H9 (cell line): ENCODE results near the gene SCN1A. TPM values are rescaled to one million over a fixed set of nuclear protein-coding genes. Genes with fewer than 3 reads are reported as not detected.

Experiments used
- DNase-seq: peaks from one replicate; pipeline ENCODE4 v3.0.0-alpha.2; 2017
- H2AFZ ChIP-seq: one replicate; pipeline ENCODE4 v1.6.1; 2013; ENCODE audit warnings: mild to moderate bottlenecking, low read length, control low read depth, moderate library complexity
- H2AK5ac ChIP-seq: 2 replicates; pipeline ENCODE4 v1.6.1; 2013; ENCODE audit warnings: low read length, control low read depth, mixed read lengths; ENCODE audit not compliant: insufficient read length
- H2BK120ac ChIP-seq: one replicate; pipeline ENCODE4 v1.6.1; 2013; ENCODE audit warnings: low read depth, mild to moderate bottlenecking, low read length, control low read depth, inconsistent platforms; ENCODE audit not compliant: poor library complexity, severe bottlenecking
- H2BK12ac ChIP-seq: 2 replicates; pipeline ENCODE4 v1.6.1; 2013; ENCODE audit warnings: low read length, control low read depth, mixed read lengths, low read depth; ENCODE audit not compliant: insufficient read length
- H2BK15ac ChIP-seq: 2 replicates; pipeline ENCODE4 v1.6.1; 2013; ENCODE audit warnings: low read depth, low read length, control low read depth
- H2BK20ac ChIP-seq: one replicate; pipeline ENCODE4 v1.6.1; 2013; ENCODE audit warnings: low read depth, mild to moderate bottlenecking, low read length, control low read depth, inconsistent platforms; ENCODE audit not compliant: poor library complexity, severe bottlenecking
- H2BK5ac ChIP-seq: 2 replicates; pipeline ENCODE4 v1.6.1; 2013; ENCODE audit warnings: low read length, control low read depth, mixed read lengths; ENCODE audit not compliant: insufficient read length
- H3K14ac ChIP-seq: 2 replicates; pipeline ENCODE4 v1.6.1; 2013; ENCODE audit warnings: low read length, control low read depth; ENCODE audit not compliant: insufficient read depth
- H3K18ac ChIP-seq: 2 replicates; pipeline ENCODE4 v1.6.1; 2013; ENCODE audit warnings: low read depth, mild to moderate bottlenecking, mixed read lengths, low read length, control low read depth; ENCODE audit not compliant: insufficient read length
- H3K23ac ChIP-seq: 2 replicates; pipeline ENCODE4 v1.6.1; 2013; ENCODE audit warnings: low read length, control low read depth, mixed read lengths, low read depth; ENCODE audit not compliant: insufficient read length
- H3K23me2 ChIP-seq: 2 replicates; pipeline ENCODE4 v1.6.1; 2013; ENCODE audit warnings: low read depth, mild to moderate bottlenecking, mixed read lengths, low read length, control low read depth; ENCODE audit not compliant: insufficient read length, poor library complexity, severe bottlenecking
- H3K27ac ChIP-seq: 2 replicates; pipeline ENCODE4 v1.5.1; 2013; ENCODE audit warnings: low read length, control low read depth, mixed read lengths, low read depth; ENCODE audit not compliant: insufficient read length
- H3K27me3 ChIP-seq: 2 replicates; pipeline ENCODE4 v1.6.1; 2013; ENCODE audit warnings: low read length, control low read depth, inconsistent platforms; ENCODE audit not compliant: insufficient read depth
- H3K4ac ChIP-seq: 2 replicates; pipeline ENCODE4 v1.6.1; 2013; ENCODE audit warnings: low read depth, mild to moderate bottlenecking, control low read depth, inconsistent platforms, low read length, moderate library complexity
- H3K4me1 ChIP-seq: 2 replicates; pipeline ENCODE4 v1.6.1; 2013; ENCODE audit warnings: low read length, control low read depth, inconsistent platforms; ENCODE audit not compliant: insufficient read depth
- H3K4me2 ChIP-seq: 2 replicates; pipeline ENCODE4 v1.6.1; 2013; ENCODE audit warnings: low read length, control low read depth, mixed read lengths; ENCODE audit not compliant: insufficient read length, insufficient read depth
- H3K56ac ChIP-seq: 2 replicates; pipeline ENCODE4 v1.6.1; 2013; ENCODE audit warnings: low read depth, mild to moderate bottlenecking, mixed read lengths, low read length, control low read depth; ENCODE audit not compliant: insufficient read length
- H3K79me1 ChIP-seq: 2 replicates; pipeline ENCODE4 v1.6.1; 2013; ENCODE audit warnings: low read depth, mild to moderate bottlenecking, moderate library complexity, low read length, control low read depth, inconsistent platforms; ENCODE audit not compliant: insufficient read depth, poor library complexity, severe bottlenecking
- H3K79me2 ChIP-seq: 2 replicates; pipeline ENCODE4 v1.6.1; 2013; ENCODE audit warnings: low read length, control low read depth, inconsistent platforms; ENCODE audit not compliant: insufficient read depth
- H3K9ac ChIP-seq: 2 replicates; pipeline ENCODE4 v1.6.1; 2013; ENCODE audit warnings: low read length, control low read depth, mixed read lengths; ENCODE audit not compliant: insufficient read length; ENCODE audit errors: extremely low read depth
- H3K9me3 ChIP-seq: one replicate; pipeline ENCODE4 v1.6.1; 2013; ENCODE audit warnings: low read depth, low read length, inconsistent platforms; ENCODE audit not compliant: control insufficient read depth
- H3T11ph ChIP-seq: one replicate; pipeline ENCODE4 v1.6.1; 2013; ENCODE audit warnings: mild to moderate bottlenecking, low read length, control low read depth, inconsistent platforms
- H4K20me1 ChIP-seq: one replicate; pipeline ENCODE4 v1.6.1; 2013; ENCODE audit not compliant: control insufficient read depth, insufficient read length, insufficient read depth
- H4K5ac ChIP-seq: 2 replicates; pipeline ENCODE4 v1.6.1; 2013; ENCODE audit warnings: low read depth, mild to moderate bottlenecking, mixed read lengths, low read length, control low read depth; ENCODE audit not compliant: insufficient read length
- H4K8ac ChIP-seq: replicated peaks from 2 replicates; pipeline ENCODE4 v1.6.1; 2013; ENCODE audit warnings: low read length, control low read depth, mixed read lengths, low read depth; ENCODE audit not compliant: insufficient read length
- H4K91ac ChIP-seq: 2 replicates; pipeline ENCODE4 v1.6.1; 2013; ENCODE audit warnings: low read depth, mild to moderate bottlenecking, moderate library complexity, mixed read lengths, low read length, control low read depth; ENCODE audit not compliant: insufficient read length
- H3K27ac Mint-ChIP-seq, 3 experiments: 2 replicates in 2 of 3; 3 replicates in 1 of 3; pipeline ENCODE4 v1.8.0; 2020 to 2021; ENCODE audit warnings: mixed read lengths in 3 of 3, mild to moderate bottlenecking in 1 of 3, moderate library complexity in 1 of 3
- H3K27me3 Mint-ChIP-seq: 2 replicates; pipeline ENCODE4 v1.8.0; 2021; ENCODE audit warnings: low read depth, mild to moderate bottlenecking, moderate library complexity, mixed read lengths
- H3K36me3 Mint-ChIP-seq, 3 experiments: 2 replicates in 2 of 3; 3 replicates in 1 of 3; pipeline ENCODE4 v1.8.0; 2020 to 2021; ENCODE audit warnings: low read depth in 3 of 3, mixed read lengths in 3 of 3; ENCODE audit not compliant: insufficient read depth in 1 of 3
- H3K4me1 Mint-ChIP-seq, 2 experiments: 2 replicates each; pipeline ENCODE4 v1.8.0; 2020; ENCODE audit warnings: mixed read lengths in 2 of 2
- H3K4me3 Mint-ChIP-seq, 2 experiments: 2 replicates in 1 of 2; 3 replicates in 1 of 2; pipeline ENCODE4 v1.8.0; 2020 to 2021; ENCODE audit warnings: mild to moderate bottlenecking in 2 of 2, mixed read lengths in 2 of 2, moderate library complexity in 1 of 2
- H3K9me3 Mint-ChIP-seq, 2 experiments: 2 replicates in 1 of 2; 3 replicates in 1 of 2; pipeline ENCODE4 v1.8.0; 2020; ENCODE audit warnings: mild to moderate bottlenecking in 2 of 2, mixed read lengths in 2 of 2, moderate library complexity in 1 of 2
- CTCF ChIP-seq: fragments of 200-600 bp; sonication (generic); conservative IDR thresholded peaks from 3 replicates; pipeline ENCODE4 v1.8.0; 2021; ENCODE audit warnings: antibody characterized with exemption, mild to moderate bottlenecking
- WGBS: extraction: QIAGEN DNeasy Blood & Tissue Kit; methylation state at CpG from one replicate; pipeline ENCODE4 v1.1.7; 2013; ENCODE audit warnings: missing lambda C conversion rate, low lambda C conversion rate, mixed read lengths; ENCODE audit not compliant: insufficient read length; ENCODE audit errors: extremely low coverage; 5-methylcytosine and 5-hydroxymethylcytosine counted together
- total RNA-seq: library from RNA; stranded (reverse); gene quantifications from 2 replicates; pipeline ENCODE4 v1.2.1, GENCODE V29; 2021

The SCN1A gene
- total RNA-seq, 1 experiment from 2014 or later: 0.13 TPM

- Histone ChIP-seq H3K4ac (no peak overlapping the region), H3T11ph (no peak overlapping the region), H2BK12ac (no peak overlapping the region), H4K8ac (no peak overlapping the region), H3K4me2 (no peak overlapping the region), H3K9ac (no peak overlapping the region), H3K79me1 (no peaks in the 10 kb centered on the region), H3K27ac (no peak overlapping the region), H4K91ac (no peak overlapping the region), H2BK5ac (no peak overlapping the region), H3K79me2 (no peaks in the 10 kb centered on the region), H3K14ac (no peak overlapping the region), H3K18ac (no peak overlapping the region), H2AK5ac (no peak overlapping the region), H3K9me3 (no peaks in the 10 kb centered on the region), H2BK15ac (no peak overlapping the region), H3K23me2 (no peaks in the 10 kb centered on the region), H4K5ac (no peak overlapping the region), H3K27me3 (no peaks in the 10 kb centered on the region), H3K23ac (no peak overlapping the region), H2BK120ac (no peak overlapping the region), H2BK20ac (no peak overlapping the region), H2AFZ (no peak overlapping the region), H3K4me1 (no peaks in the 10 kb centered on the region), H4K20me1 (no peaks in the 10 kb centered on the region), H3K56ac (no peak overlapping the region)
- DNase-seq: no peak
- Mint-ChIP-seq H3K36me3 (no peaks in the 10 kb centered on the region), H3K4me3 (no peak overlapping the region), H3K27me3 (no peaks in the 10 kb centered on the region), H3K4me1 (peaks cover 7% of the 10 kb centered on the region in 2 experiments), H3K9me3 (no peaks in the 10 kb centered on the region), H3K27ac (no peak overlapping the region)
- WGBS: no CpG with 5 or more reads among the region's 1 CpG
- no peak for TF ChIP-seq CTCF
These were observed 86.2 kb downstream of the SCN1A start for GRCh38 chr2:166041613-166042012.
